ACHN (cell line): ENCODE results near the gene TOMM40L.
"Not testable (repeated sequence)": the region's sequence is repeated elsewhere in the genome, so short reads cannot be mapped to it uniquely, and the experiment has no call there.

Experiments used
- DNase-seq: peaks from one replicate; pipeline ENCODE4 v3.0.0-alpha.2; 2015
- in situ Hi-C: cut with HindIII; loops from 2 replicates; pipeline ENCODE4 v1.10.0; 2017; ENCODE audit warnings: low sequenced_read_pairs, low pct_ligation_motif_present, low pct_unique_long_range_greater_than_20kb

The TOMM40L gene

GRCh38 chr1:161216945-161217712 is 8.7 kb upstream of the TOMM40L start:
- in situ Hi-C loops: loop anchor here (25.0 kb wide), 1 partner anchor 95 kb away; the partner anchor contains the start of genes MPZ and SDHC

GRCh38 chr1:161217831-161218230 is 8.0 kb upstream of the TOMM40L start:
- no peak for DNase-seq
- in situ Hi-C loops: loop anchor here (25.0 kb wide), 1 partner anchor 94 kb away; the partner anchor contains the start of genes MPZ and SDHC

More at GRCh38 chr1:161216945-161217712, 8.7 kb upstream of the TOMM40L start:
- peak; percentile 26 for DNase-seq

- DNase-seq: no peak
- in situ Hi-C loops: loop anchor here (25.0 kb wide), 1 partner anchor 94 kb away; the partner anchor contains the start of genes MPZ and SDHC
Observed at GRCh38 chr1:161218301-161219077, 7.4 kb upstream of the TOMM40L start.

- no peak for DNase-seq
- in situ Hi-C loops: loop anchor here (25.0 kb wide), 1 partner anchor 93 kb away; the partner anchor contains the start of genes MPZ and SDHC
Observed at GRCh38 chr1:161219078-161219892, 6.6 kb upstream of the TOMM40L start.

GRCh38 chr1:161220002-161220401 is 5.9 kb upstream of the TOMM40L start:
- DNase-seq: no peak
- in situ Hi-C loops: loop anchor here (10.0 to 25.0 kb wide), 2 partner anchors 92 to 155 kb away; partner anchors contain the start of genes MPZ and SDHC

- in situ Hi-C loops: loop anchor here (10.0 to 25.0 kb wide), 2 partner anchors 90 to 152 kb away; partner anchors contain the start of genes MPZ and SDHC
- DNase-seq: no peak
Observed at GRCh38 chr1:161222175-161223019, 3.5 kb upstream of the TOMM40L start.

GRCh38 chr1:161223805-161224694 is 1.8 kb upstream of the TOMM40L start:
- in situ Hi-C loops: loop anchor here (10.0 to 25.0 kb wide), 2 partner anchors 88 to 151 kb away; partner anchors contain the start of genes MPZ and SDHC
- no peak for DNase-seq

GRCh38 chr1:161224695-161225087 is 1.2 kb upstream of the TOMM40L start:
- in situ Hi-C loops: loop anchor here (10.0 to 25.0 kb wide), 2 partner anchors 88 to 150 kb away; partner anchors contain the start of genes MPZ and SDHC
- not testable (repeated sequence) for DNase-seq

GRCh38 chr1:161225178-161225533 is 704 bp upstream of the TOMM40L start:
- in situ Hi-C loops: loop anchor here (10.0 kb wide), 1 partner anchor 150 kb away; no protein-coding TSS in a partner anchor
- DNase-seq: no peak

- DNase-seq: no peak
- in situ Hi-C loops: loop anchor here (10.0 kb wide), 1 partner anchor 148 kb away; no protein-coding TSS in a partner anchor
Observed at GRCh38 chr1:161226320-161226711, 456 bp downstream of the TOMM40L start.

- in situ Hi-C loops: loop anchor here (10.0 kb wide), 1 partner anchor 148 kb away; no protein-coding TSS in a partner anchor
- DNase-seq: no peak
Observed at GRCh38 chr1:161226759-161227158, 899 bp downstream of the TOMM40L start.

GRCh38 chr1:161227196-161227871 is 1.5 kb downstream of the TOMM40L start:
- in situ Hi-C loops: loop anchor here (10.0 kb wide), 1 partner anchor 147 kb away; no protein-coding TSS in a partner anchor
- DNase-seq: peak; percentile 76

- no peak for DNase-seq
- in situ Hi-C loops: loop anchor here (10.0 kb wide), 1 partner anchor 147 kb away; no protein-coding TSS in a partner anchor
Observed at GRCh38 chr1:161228032-161228431, 2.2 kb downstream of the TOMM40L start.

GRCh38 chr1:161229896-161230295 is 4.0 kb downstream of the TOMM40L start:
- peak; percentile 42 for DNase-seq
- in situ Hi-C loops: loop anchor here (10.0 kb wide), 1 partner anchor 145 kb away; no protein-coding TSS in a partner anchor

- DNase-seq: no peak
- in situ Hi-C loops: no loop called here
Observed at GRCh38 chr1:161230762-161231161, 4.9 kb downstream of the TOMM40L start.

GRCh38 chr1:161233102-161233501 is 7.2 kb downstream of the TOMM40L start:
- in situ Hi-C loops: no loop called here
- no peak for DNase-seq
